Suprapubic skin (tissue), 4 donors: ENCODE data around the gene ZNF555. TPM values are rescaled to one million over a fixed set of nuclear protein-coding genes. Genes with fewer than 3 reads are reported as not detected.

Experiments used
- DNase-seq, 2 donors: peaks; one replicate each; pipeline ENCODE4 v3.0.0-alpha.2; 2019; ENCODE audit warnings: low spot score in 2 of 2
- H3K27ac ChIP-seq: fragments of 200-600 bp; sonication (generic); one replicate; pipeline ENCODE4 v1.5.1; 2019
- H3K27me3 ChIP-seq: fragments of 200-600 bp; sonication (generic); one replicate; pipeline ENCODE4 v1.5.1; 2019
- H3K36me3 ChIP-seq: fragments of 200-600 bp; sonication (generic); one replicate; pipeline ENCODE4 v1.5.1; 2019
- H3K4me1 ChIP-seq: fragments of 200-600 bp; sonication (generic); one replicate; pipeline ENCODE4 v1.5.1; 2019
- H3K4me3 ChIP-seq: fragments of 200-600 bp; sonication (generic); one replicate; pipeline ENCODE4 v1.5.1; 2019; ENCODE audit warnings: mild to moderate bottlenecking
- H3K9me3 ChIP-seq: fragments of 200-600 bp; sonication (generic); one replicate; pipeline ENCODE4 v1.5.1; 2019
- EP300 ChIP-seq: sonication (generic); formaldehyde crosslinking; IDR thresholded peaks from one replicate; pipeline ENCODE4 v1.6.1; 2017; ENCODE audit warnings: antibody characterized with exemption
- POLR2A ChIP-seq, 2 donors: fragments of 450-650 bp; IDR thresholded peaks; one replicate each; pipeline ENCODE4 v1.6.1; 2017; ENCODE audit warnings: antibody characterized with exemption in 2 of 2, mild to moderate bottlenecking in 2 of 2, moderate library complexity in 2 of 2
- POLR2AphosphoS5 ChIP-seq, 3 donors: sonication (generic); formaldehyde crosslinking; IDR thresholded peaks; one replicate each; pipeline ENCODE4 v1.6.1; 2017; ENCODE audit warnings: antibody characterized with exemption in 3 of 3
- WGBS: methylation state at CpG from one replicate; pipeline ENCODE4 v1.1.5; 2018; 5-methylcytosine and 5-hydroxymethylcytosine counted together
- total RNA-seq, 4 donors: library from RNA; depleted of rRNA; stranded (reverse); fragments of >200 nt; gene quantifications; one replicate each; pipeline ENCODE4 v1.1.0, GENCODE V29; 2016
- TF ChIP-seq, protein P1 (sequence below), 2 donors: fragments of 200-600 bp in 1 of 2; fragments of 450-650 bp in 1 of 2; sonication (generic) in 1 of 2; IDR thresholded peaks; one replicate each; pipeline ENCODE4 v1.5.1; 2016 to 2019; ENCODE audit warnings: antibody characterized with exemption in 2 of 2, mild to moderate bottlenecking in 1 of 2, moderate library complexity in 1 of 2

The ZNF555 gene
- total RNA-seq, 4 donors from 2014 or later: 2.5 to 7.6 (median 4.5) TPM

DNA sequence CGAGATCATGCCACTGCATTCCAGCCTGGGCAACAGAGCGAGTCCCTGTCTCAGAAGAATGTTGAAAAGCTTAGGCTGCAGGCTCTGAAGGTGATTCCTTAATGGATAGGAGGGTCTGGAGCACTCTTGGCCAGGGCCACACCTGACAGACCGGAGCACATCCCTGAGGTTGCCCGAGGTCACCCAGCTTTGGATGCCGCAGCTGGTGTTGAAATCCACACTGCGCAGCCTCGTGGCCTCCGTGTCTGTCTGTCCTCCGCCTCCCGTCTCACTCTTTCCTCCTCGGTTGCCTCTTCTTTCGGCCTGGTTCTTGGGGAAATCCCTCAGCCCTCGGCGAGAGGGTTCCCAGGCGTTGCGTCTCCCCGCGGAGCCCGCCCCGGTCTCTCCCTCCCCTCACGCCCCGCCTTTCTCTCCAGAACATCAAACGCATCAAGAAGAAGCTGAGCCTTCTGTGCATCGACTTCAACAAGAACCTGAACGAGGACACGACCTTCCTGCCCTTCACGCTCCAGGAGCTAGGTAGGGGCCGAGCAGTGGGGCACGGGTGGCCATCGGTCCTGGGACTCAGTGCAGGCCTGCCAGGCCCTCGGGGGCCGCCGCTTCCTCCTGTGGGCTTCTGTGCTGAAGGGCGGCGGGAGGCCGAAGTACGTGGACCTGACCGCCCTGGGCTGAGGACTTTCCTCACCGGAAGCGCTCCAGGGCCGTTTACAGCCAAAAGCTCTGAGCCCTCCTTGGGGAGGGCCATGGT is 41.8 kb upstream of the ZNF555 start:
- no peak for DNase-seq
- TF ChIP-seq POLR2A (IDR thresholded peaks at IDR 0.05) (no peak), EP300 (no peak), POLR2AphosphoS5 (IDR thresholded peaks at IDR 0.05) (no peak)
- TF ChIP-seq, protein P1, sequence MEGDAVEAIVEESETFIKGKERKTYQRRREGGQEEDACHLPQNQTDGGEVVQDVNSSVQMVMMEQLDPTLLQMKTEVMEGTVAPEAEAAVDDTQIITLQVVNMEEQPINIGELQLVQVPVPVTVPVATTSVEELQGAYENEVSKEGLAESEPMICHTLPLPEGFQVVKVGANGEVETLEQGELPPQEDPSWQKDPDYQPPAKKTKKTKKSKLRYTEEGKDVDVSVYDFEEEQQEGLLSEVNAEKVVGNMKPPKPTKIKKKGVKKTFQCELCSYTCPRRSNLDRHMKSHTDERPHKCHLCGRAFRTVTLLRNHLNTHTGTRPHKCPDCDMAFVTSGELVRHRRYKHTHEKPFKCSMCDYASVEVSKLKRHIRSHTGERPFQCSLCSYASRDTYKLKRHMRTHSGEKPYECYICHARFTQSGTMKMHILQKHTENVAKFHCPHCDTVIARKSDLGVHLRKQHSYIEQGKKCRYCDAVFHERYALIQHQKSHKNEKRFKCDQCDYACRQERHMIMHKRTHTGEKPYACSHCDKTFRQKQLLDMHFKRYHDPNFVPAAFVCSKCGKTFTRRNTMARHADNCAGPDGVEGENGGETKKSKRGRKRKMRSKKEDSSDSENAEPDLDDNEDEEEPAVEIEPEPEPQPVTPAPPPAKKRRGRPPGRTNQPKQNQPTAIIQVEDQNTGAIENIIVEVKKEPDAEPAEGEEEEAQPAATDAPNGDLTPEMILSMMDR (IDR thresholded peaks at IDR 0.05): no peak
- H3K4me1 ChIP-seq: no peaks in the 10 kb centered on the region
- H3K4me3 ChIP-seq: no peak overlapping the region
- H3K27me3 ChIP-seq: no peaks in the 10 kb centered on the region
- WGBS: 90% methylated on average over 36 of the region's 41 CpGs
- no peaks in the 10 kb centered on the region for H3K9me3 ChIP-seq
- H3K27ac ChIP-seq: no peak overlapping the region
- H3K36me3 ChIP-seq: peaks cover 43% of the 10 kb centered on the region

DNA sequence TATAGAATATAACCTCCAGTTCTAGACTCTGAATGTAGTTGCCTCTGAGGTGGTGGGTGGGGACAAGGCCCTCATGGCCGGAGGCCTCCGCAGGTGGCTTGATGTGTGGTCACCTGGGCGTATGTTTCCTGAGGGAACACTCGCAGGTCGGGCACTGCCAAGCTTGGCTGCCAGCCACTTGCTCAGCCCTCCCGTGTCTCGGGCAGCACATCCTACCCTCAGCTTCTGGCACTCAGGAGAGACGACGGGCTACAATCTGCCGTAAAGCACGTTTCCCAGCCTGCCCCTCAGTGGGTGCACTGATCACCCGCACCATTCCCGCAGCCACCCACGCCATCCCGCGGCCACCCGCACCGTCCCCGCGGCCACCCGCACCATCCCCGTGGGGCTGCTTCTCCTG is 40.8 kb upstream of the ZNF555 start:
- Histone ChIP-seq H3K4me3 (no peak overlapping the region), H3K36me3 (peaks cover 46% of the 10 kb centered on the region), H3K27ac (no peak overlapping the region), H3K9me3 (no peaks in the 10 kb centered on the region), H3K27me3 (no peaks in the 10 kb centered on the region), H3K4me1 (no peaks in the 10 kb centered on the region)
- no peak for DNase-seq
- TF ChIP-seq POLR2AphosphoS5 (IDR thresholded peaks at IDR 0.05) (no peak), EP300 (no peak), POLR2A (IDR thresholded peaks at IDR 0.05) (no peak)
- TF ChIP-seq, protein P1 (IDR thresholded peaks at IDR 0.05): no peak
- 93% methylated on average over 15 of the region's 22 CpGs for WGBS

DNA sequence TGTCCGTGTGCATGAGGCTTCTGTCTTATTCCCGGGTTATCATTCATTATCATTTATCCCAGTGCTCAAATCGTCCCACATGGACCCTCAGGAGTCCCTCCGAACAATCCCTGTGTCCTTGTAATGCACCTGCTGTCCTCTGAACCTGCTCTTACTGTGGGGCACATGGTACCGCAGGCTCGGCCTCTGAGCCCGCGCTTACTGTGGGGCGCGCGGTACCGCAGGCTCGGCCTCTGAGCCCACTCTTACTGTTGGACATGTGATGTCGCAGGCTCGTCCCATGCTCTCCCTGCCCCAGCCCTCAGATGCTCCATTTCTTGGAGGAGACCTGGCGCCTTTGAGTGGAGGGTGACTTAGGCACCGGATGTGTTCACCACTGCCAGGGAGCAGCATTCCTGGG is 38.4 kb upstream of the ZNF555 start:
- no peaks in the 10 kb centered on the region for H3K4me1 ChIP-seq
- WGBS: 96% methylated on average over 17 of the region's 17 CpGs
- peaks cover 53% of the 10 kb centered on the region for H3K36me3 ChIP-seq
- no peak overlapping the region for H3K4me3 ChIP-seq
- no peak overlapping the region for H3K27ac ChIP-seq
- TF ChIP-seq POLR2A (IDR thresholded peaks at IDR 0.05) (no peak), EP300 (no peak), POLR2AphosphoS5 (IDR thresholded peaks at IDR 0.05) (no peak)
- TF ChIP-seq, protein P1 (IDR thresholded peaks at IDR 0.05): no peak
- H3K27me3 ChIP-seq: no peaks in the 10 kb centered on the region
- no peaks in the 10 kb centered on the region for H3K9me3 ChIP-seq
- no peak for DNase-seq

DNA sequence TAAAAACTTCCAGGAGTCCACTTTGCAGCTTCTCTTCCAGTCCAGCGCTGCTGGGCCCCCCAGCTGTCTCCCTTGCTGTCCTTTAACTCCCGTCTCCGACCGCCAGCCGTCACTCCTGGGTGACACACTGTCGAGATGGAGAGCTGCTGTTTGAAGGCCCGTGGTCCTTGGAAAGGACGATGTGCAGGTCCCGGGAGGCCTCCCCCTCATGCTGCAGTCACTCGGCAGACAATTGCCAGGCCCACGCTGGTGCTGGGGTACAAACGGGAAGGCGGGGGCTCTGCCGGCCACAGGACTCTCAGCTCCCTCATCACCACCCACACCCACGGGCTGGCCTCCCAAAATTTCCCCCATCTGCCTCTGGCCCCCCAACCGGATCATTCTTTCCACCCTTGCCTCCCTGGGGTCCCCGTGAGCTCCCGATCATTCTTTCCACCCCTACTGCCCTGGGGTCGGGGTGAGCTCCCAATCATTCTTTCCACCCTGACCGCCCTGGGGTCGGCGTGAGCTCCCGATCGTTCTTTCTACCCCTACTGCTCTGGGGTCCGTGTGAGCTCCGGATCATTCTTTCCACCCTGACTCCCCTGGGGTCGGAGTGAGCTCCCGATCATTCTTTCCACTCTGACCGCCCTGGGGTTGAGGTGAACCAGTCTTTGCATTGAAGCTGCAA is 37.7 kb upstream of the ZNF555 start:
- no peaks in the 10 kb centered on the region for H3K4me1 ChIP-seq
- DNase-seq: no peak
- no peaks in the 10 kb centered on the region for H3K9me3 ChIP-seq
- no peak overlapping the region for H3K27ac ChIP-seq
- 93% methylated on average over 28 of the region's 29 CpGs for WGBS
- H3K4me3 ChIP-seq: no peak overlapping the region
- H3K36me3 ChIP-seq: peaks cover 58% of the 10 kb centered on the region
- no peaks in the 10 kb centered on the region for H3K27me3 ChIP-seq
- TF ChIP-seq, protein P1 (IDR thresholded peaks at IDR 0.05): no peak
- TF ChIP-seq POLR2AphosphoS5 (IDR thresholded peaks at IDR 0.05): no peak

DNA sequence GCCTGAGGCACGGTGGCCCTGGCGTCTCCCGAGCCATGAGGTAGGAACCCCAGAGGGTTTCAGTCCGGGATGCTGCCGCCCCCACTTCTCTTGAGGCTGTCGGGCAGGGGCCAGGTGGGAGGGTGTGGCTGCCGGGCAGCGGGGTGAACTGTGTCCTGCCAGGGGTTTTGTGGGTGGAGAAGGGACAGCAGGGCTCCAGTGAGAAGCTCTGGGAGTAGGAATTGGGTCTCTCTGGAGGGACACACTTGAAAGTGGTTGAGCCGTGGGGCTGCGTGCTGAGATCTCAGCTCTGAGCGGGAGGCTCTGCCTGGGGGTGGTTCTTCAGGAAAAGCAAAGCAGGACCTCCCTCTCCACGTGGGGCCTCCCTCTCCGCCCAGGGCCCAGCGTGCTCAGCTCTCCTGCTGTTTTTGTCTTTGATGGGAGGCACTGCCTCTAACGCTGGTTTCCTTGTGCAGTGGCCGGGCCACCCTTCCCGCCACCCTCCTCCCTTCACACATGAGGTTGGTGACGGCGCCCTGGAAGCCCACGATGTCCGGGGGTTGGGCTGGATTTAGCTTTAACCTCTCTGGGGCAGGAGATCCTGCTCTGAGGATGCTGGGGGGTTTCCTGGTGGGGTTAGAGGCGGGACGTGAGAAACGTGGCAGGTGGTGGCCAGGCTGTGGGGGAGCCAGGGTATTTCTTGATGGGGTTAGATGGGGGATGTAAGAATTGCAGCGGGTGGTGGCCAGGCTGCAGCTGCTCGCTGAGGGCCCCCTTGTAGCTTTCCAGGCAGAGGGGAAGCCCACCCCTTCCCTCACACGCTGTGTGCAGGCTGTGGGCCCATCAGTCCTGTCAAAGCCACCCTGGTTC is 36.9 kb upstream of the ZNF555 start:
- DNase-seq: no peak
- H3K27ac ChIP-seq: no peak overlapping the region
- TF ChIP-seq EP300 (no peak), POLR2A (IDR thresholded peaks at IDR 0.05) (no peak), POLR2AphosphoS5 (IDR thresholded peaks at IDR 0.05) (no peak)
- TF ChIP-seq, protein P1 (IDR thresholded peaks at IDR 0.05): no peak
- H3K9me3 ChIP-seq: no peaks in the 10 kb centered on the region
- no peak overlapping the region for H3K4me3 ChIP-seq
- 90% methylated on average over 21 of the region's 27 CpGs for WGBS
- no peaks in the 10 kb centered on the region for H3K4me1 ChIP-seq
- H3K27me3 ChIP-seq: no peaks in the 10 kb centered on the region
- H3K36me3 ChIP-seq: peaks cover 63% of the 10 kb centered on the region
